Pulmonary artery endothelial cell (primary cell): ENCODE data around the gene SOCS7. TPM values are rescaled to one million over a fixed set of nuclear protein-coding genes. Genes with fewer than 3 reads are reported as not detected.

Experiments
- total RNA-seq: library from RNA; depleted of rRNA; stranded (reverse); fragments of >200 nt; gene quantifications from 2 replicates; pipeline ENCODE4 v1.2.3, GENCODE V29; 2014

Gene SOCS7
- total RNA-seq, 1 donor from 2014 or later, result 8.2 TPM

Other genes with a start within 250 kb of the SOCS7 start
- not detected in 2 replicates for gene TBC1D3E, start 223.9 kb upstream of the SOCS7 start, total RNA-seq
- not detected in 2 replicates for gene TBC1D3, start 159.3 kb upstream of the SOCS7 start, total RNA-seq
- 40.2 and 42.1 TPM in 2 replicates for gene MRPL45, start 54.7 kb upstream of the SOCS7 start, total RNA-seq
- not detected in 2 replicates for gene GPR179, start 7.9 kb upstream of the SOCS7 start, total RNA-seq
- gene ARHGAP23, start 76.6 kb downstream of the SOCS7 start, total RNA-seq, result 44.8 and 45.1 TPM in 2 replicates